Stimulated activated CD8-positive, alpha-beta memory T cell treated with anti-CD3 and anti-CD28 coated beads, Interleukin-12 subunit alpha, Interleukin-12 subunit beta, amount 100 ng/mL, for 24 hours (primary cell): ENCODE data around the gene EFCAB9.

Experiments used
- DNase-seq: peaks from one replicate; pipeline ENCODE4 v3.0.0-alpha.2; 2020; ENCODE audit errors: extremely low read depth

Gene EFCAB9

GRCh38 chr5:172165465-172165864 lies 28.5 kb upstream of the EFCAB9 start:
- no peak for DNase-seq

DNA sequence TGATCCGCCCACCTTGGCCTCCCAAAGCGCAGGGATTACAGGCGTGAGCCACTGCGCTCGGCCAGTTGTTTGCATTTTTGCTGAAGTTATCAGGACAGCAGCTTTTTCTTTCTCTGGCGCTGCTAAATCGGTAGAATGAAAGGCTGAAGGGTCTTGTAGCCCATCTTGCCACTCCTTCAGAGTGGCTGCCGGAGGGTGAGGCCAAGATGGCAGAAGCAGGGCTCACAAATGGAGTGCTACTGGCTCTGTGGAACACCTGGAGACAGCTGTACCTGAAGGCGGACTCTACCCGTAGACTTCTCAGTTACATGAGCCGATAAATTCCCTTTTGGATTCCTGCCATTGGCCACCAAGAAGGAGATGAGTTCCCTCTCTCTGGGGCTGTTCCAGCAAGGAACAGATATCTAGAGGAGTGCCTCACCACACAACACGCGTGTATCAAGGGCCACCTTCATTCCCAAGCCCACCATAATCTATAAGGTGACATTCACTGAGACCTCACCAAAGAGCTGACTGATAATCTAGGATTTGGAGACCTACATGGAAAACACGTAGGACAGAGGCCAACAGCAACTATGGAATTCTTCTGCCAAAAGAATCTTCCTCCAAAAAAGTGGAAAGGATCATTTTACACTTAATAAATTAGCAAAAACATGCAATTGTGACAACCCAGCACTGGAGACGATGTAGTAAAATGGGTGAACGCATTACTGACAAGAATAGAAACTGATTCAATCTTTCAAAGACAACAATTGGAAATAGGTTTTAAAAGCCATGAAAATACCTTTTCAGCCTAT lies 27.7 kb upstream of the EFCAB9 start:
- no peak for DNase-seq

- DNase-seq, result no peak
These were observed 26.1 kb upstream of the EFCAB9 start for GRCh38 chr5:172167895-172168294.

- no peak for DNase-seq
These were observed 25.7 kb upstream of the EFCAB9 start for GRCh38 chr5:172168311-172168710.

- DNase-seq, result no peak
These were observed 24.8 kb upstream of the EFCAB9 start for GRCh38 chr5:172169216-172169615.

- no peak for DNase-seq
These were observed 23.7 kb upstream of the EFCAB9 start for GRCh38 chr5:172170251-172170701.

- no peak for DNase-seq
These were observed 22.9 kb upstream of the EFCAB9 start for GRCh38 chr5:172171118-172171517.

- no peak for DNase-seq
These were observed 20.9 kb upstream of the EFCAB9 start for GRCh38 chr5:172172912-172173563.

GRCh38 chr5:172173564-172174153 lies 20.3 kb upstream of the EFCAB9 start:
- DNase-seq, result no peak

- peak; percentile 84 for DNase-seq
These were observed 18.7 kb upstream of the EFCAB9 start for GRCh38 chr5:172175263-172175719.

DNA sequence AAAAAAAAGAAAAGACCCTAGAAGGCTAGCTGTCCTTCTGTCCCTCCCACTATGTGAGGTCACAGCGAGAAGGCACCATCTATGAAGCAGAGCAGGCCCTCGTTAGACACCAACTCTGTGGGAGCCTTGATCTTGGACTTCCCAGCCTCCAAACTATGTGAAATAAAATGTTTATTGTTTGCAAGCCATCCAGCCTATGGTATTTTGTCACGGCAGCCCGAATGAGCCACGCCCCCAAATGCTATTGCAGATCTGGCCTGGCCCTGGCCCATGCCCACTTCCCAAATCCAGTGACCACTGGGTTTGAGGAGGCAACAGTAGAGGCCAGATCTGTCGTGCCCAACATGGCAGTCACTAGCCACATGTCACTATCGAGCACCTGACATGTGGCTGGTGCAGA lies 16.8 kb upstream of the EFCAB9 start:
- no peak for DNase-seq

DNA sequence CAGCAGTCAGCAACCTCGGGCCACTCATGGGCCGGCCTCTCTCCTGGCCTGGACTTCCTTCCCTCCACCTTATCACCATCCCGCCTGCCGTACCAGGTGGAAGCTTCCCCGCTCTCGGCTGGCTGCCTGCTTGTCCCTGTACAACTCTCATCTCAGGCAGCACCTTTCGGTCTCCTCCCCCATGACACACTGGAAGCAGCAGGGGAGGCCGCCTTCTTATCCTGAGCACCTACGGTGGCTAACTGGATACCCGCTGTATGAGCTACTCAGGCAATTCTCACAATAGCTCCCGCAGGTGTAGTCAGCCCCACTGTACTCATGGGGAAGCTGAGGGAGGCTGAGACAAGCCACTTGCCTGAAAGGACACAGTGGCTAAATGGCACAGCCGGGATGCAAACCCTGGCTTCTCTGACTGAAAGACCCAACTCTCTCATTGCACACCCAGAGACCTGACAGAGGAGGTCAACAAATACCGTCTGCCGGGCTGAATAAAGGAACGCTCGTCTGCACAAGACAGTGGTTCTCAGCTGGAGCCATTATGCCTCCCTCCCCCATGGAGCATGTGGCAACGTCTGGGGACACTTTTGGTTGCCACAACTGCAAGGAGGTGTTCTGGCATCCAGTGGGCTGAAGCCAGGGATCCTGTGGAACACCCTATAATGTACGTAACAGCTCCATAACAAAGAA lies 15.5 kb upstream of the EFCAB9 start:
- no peak for DNase-seq

- peak; percentile 24 for DNase-seq
These were observed 14.7 kb upstream of the EFCAB9 start for GRCh38 chr5:172178991-172179989.

- DNase-seq, result no peak
These were observed 13.0 kb upstream of the EFCAB9 start for GRCh38 chr5:172180936-172181335.

- DNase-seq, result no peak
These were observed 11.7 kb upstream of the EFCAB9 start for GRCh38 chr5:172182291-172182690.

DNA sequence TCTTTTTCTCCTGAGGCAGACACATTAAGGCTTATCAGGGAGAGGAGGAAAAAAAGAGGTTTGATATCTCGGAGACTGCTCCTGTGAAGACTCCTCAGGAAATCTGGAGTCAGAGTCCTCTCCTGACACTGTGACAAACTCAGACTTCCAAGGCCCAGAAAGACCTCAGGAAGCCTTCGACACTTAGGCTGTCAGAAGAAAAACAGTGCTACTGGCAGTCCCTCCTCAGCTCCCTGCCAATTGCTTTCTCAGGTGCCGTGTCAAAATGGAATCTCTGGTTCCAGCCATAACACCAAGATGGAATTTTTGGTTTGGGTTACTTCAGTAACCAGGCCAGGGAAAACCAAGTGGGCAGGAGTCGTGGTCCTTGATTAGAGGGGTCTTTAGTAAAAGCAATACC lies 10.1 kb upstream of the EFCAB9 start:
- no peak for DNase-seq

DNA sequence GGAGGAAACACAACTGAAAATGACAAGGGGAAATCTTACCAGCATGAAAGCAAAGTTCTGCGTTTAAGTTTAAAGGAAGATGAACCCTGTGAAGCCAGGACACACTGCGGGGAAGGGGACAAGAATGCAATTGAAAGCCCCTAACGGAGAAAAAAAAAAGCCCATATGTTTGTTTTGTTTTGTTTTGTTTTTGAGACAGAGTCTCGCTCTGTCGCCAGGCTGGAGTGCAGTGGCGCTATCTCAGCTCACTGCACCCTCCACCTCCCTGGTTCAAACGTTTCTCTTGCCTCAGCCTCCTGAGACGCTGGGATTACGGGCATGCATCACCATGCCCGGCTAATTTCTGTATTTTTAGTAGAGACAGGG lies 8.9 kb upstream of the EFCAB9 start:
- no peak for DNase-seq

DNA sequence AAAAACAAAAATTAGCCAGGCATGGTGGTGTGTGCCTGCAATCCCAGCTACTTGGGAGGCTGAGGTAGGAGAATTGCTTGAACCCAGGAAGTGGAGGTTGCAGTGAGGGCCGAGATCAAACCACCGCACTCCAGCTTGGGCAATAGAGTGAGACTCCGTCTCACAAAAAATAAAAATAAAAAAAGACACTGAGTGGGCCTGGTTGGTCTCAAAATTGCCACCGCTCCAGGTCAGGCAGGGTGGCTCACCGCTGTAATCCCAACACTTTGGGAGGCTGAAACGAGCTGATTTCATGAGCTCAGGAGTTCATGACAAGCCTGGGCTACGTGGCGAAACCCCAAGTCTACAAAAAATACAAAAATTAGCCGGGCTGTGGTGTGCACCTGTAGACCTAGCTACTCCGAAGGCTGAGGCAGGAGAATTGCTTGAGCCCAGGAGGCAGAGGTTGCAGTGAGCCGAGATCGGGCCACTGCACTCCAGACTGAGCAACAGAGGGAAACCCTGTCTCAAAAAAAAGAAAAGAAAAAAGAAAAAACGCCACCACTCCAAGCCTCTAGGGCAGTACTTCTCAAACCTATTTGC lies 7.8 kb upstream of the EFCAB9 start:
- DNase-seq, result no peak

DNA sequence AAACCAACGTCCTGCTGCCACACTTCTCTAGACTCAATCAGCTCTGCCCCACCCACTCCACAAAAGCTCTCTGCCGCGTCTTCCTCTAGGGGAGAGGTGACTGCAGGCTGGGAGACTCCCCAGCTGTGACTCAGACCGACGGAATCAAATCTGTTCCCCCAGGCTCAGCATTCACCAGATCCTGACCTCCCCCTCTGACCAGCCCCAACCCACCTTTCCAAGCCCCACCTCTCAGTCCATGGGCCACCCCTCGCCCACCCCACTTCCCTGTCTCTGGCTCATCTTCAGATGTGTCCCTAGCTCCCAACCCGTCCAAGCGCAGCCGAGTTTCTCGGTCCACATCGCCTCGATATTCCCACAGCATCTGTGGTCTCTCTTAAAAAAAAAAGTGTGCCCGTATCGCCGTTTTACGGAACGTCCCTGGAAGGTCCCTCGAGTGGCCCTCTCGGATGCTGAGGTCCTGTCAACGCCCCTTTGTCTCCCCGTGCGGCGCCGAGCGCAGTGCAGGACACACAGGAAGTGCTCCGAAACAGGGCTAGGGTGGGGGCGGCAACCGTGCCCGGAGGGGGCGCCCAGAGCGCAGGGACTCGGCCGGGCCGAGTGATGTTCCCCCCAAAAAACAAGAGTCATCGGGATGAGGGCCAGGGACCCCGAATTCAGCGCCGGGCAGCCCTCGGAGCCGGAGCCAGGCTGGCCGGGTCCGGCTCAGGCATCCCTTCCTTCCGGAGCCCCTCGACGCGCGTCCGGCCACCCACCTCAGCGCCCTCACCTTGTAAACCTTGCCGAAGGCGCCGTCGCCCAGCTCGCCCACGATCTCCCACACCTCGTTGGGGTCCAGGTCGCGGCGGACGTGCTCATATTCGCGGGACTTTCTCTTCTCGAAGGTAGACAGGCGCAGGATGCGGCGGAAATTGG lies 6.6 kb upstream of the EFCAB9 start:
- peak; percentile 42 for DNase-seq
